Measurements from ENCODE around the gene CAND1.

DNA sequence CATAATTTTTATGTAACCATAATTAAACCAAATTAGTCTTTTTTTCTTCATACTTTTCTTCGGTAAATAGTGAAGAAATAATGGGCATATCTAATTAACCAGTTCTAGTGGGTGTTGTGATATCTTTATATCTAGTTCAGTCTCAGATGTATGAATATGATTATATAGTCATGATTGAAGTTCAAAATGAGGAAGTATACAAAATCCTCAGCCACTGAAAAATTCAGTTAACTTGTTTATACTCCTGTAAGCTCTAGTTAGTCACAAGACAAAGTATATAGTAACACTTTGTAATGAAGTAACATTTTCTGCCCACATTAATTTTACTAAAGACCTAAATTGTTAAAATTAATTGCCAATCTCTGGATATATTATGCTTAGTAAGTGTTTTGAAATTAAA lies 46.5 kb downstream of the CAND1 start:
- TF ChIP-seq GATA3 (IDR thresholded peaks at IDR 0.05; ENCODE audit: low read depth, low read length): no peak
- TF ChIP-seq GATA2 (IDR thresholded peaks at IDR 0.05; ENCODE audit: low read depth, low read length): no peak

All from SH-SY5Y (cell line).